HFFc6 (cell line): ENCODE results near the gene CACNA1C. TPM values are rescaled to one million over a fixed set of nuclear protein-coding genes. Genes with fewer than 3 reads are reported as not detected.

ENCODE experiments used
- DNase-seq: peaks from one replicate; pipeline ENCODE4 v3.0.0-alpha.2; 2018
- H3K27ac Mint-ChIP-seq: 2 replicates; pipeline ENCODE4 v1.8.0; 2020; ENCODE audit warnings: mild to moderate bottlenecking, mixed read lengths
- H3K27me3 Mint-ChIP-seq: 2 replicates; pipeline ENCODE4 v1.8.0; 2021; ENCODE audit warnings: mild to moderate bottlenecking, moderate library complexity, mixed read lengths; ENCODE audit not compliant: insufficient read depth
- H3K36me3 Mint-ChIP-seq: 2 replicates; pipeline ENCODE4 v1.8.0; 2021; ENCODE audit warnings: low read depth, mixed read lengths
- H3K4me1 Mint-ChIP-seq: 2 replicates; pipeline ENCODE4 v1.8.0; 2020; ENCODE audit warnings: low read depth, mixed read lengths
- H3K4me3 Mint-ChIP-seq: 2 replicates; pipeline ENCODE4 v1.8.0; 2020; ENCODE audit warnings: mild to moderate bottlenecking, moderate library complexity, mixed read lengths
- H3K9me3 Mint-ChIP-seq: 2 replicates; pipeline ENCODE4 v1.8.0; 2020; ENCODE audit warnings: mild to moderate bottlenecking, mixed read lengths
- total RNA-seq, 6 experiments: library from RNA; stranded (reverse); fragmentation: NEBNext Ultra II Directional; extraction: Animal tissue kit (Norgen Biotek cat#: 25700); gene quantifications; 2 replicates in 1 of 6; 3 replicates in 5 of 6; pipeline ENCODE4 v1.2.3, GENCODE V29; 2021
- TF ChIP-seq, protein P1 (sequence below): fragments of 200-600 bp; sonication (generic); IDR thresholded peaks from 2 replicates; pipeline ENCODE4 v1.5.0; 2021; ENCODE audit warnings: antibody characterized with exemption, mild to moderate bottlenecking

The CACNA1C gene
- total RNA-seq, 6 experiments from 2014 or later = 6.7 to 11.5 (median 10.6) TPM

DNA sequence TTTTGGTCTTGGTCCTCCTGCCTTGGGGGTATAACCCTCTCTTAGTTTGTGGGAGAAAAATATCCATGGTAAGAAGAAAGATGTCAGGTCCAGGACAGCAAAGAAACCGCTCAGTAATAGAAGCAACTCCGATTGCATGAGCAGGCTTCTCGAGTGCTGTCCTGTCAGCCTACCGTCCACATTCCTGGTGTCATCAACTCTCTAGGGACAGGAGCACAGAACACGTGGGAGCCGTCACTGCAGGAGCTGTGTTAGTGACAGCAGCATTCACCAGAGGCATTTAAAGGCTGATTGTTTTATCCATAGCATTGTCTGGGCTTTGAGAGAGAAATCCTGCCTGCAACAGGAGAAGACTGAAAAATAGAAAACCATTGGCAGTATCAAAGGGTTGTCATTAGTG is 244.2 kb downstream of the CACNA1C start:
- no peak overlapping the region for H3K27ac Mint-ChIP-seq
- TF ChIP-seq, protein P1, sequence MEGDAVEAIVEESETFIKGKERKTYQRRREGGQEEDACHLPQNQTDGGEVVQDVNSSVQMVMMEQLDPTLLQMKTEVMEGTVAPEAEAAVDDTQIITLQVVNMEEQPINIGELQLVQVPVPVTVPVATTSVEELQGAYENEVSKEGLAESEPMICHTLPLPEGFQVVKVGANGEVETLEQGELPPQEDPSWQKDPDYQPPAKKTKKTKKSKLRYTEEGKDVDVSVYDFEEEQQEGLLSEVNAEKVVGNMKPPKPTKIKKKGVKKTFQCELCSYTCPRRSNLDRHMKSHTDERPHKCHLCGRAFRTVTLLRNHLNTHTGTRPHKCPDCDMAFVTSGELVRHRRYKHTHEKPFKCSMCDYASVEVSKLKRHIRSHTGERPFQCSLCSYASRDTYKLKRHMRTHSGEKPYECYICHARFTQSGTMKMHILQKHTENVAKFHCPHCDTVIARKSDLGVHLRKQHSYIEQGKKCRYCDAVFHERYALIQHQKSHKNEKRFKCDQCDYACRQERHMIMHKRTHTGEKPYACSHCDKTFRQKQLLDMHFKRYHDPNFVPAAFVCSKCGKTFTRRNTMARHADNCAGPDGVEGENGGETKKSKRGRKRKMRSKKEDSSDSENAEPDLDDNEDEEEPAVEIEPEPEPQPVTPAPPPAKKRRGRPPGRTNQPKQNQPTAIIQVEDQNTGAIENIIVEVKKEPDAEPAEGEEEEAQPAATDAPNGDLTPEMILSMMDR = no peak
- no peaks in the 10 kb centered on the region for H3K9me3 Mint-ChIP-seq
- H3K4me3 Mint-ChIP-seq = no peak overlapping the region
- H3K36me3 Mint-ChIP-seq = 0 out of 2 replicates have a peak, but pooled peaks cover 4% of the 10 kb centered on the region
- H3K4me1 Mint-ChIP-seq = peaks cover 80% of the 10 kb centered on the region
- H3K27me3 Mint-ChIP-seq = peaks cover 5% of the 10 kb centered on the region; the same call in 1 of the 2 replicates
- no peak for DNase-seq

DNA sequence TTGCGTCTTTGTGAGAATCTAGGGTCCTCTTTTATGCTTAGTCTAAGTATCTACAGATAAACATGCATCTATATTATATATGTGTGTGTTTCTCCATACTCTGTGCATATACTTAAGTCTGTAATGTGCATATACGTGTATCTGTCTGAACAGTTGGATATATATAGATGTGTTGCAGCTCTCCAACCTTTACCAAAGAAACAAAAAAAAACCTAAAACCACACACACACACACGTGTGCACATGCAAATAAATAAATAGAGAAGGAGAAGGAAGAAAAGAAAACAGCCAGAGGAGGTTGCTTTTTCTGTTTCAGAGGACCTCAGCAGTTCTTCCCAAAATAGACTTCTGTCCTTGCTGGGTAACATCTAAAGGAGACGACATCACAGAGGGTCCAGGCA is 244.9 kb downstream of the CACNA1C start:
- Mint-ChIP-seq H3K4me1 (peaks cover 81% of the 10 kb centered on the region), H3K27ac (no peak overlapping the region), H3K4me3 (no peak overlapping the region), H3K9me3 (no peaks in the 10 kb centered on the region), H3K27me3 (peaks cover 5% of the 10 kb centered on the region; the same call in 1 of the 2 replicates), H3K36me3 (0 out of 2 replicates have a peak, but pooled peaks cover 4% of the 10 kb centered on the region)
- TF ChIP-seq, protein P1 = no peak
- no peak for DNase-seq

DNA sequence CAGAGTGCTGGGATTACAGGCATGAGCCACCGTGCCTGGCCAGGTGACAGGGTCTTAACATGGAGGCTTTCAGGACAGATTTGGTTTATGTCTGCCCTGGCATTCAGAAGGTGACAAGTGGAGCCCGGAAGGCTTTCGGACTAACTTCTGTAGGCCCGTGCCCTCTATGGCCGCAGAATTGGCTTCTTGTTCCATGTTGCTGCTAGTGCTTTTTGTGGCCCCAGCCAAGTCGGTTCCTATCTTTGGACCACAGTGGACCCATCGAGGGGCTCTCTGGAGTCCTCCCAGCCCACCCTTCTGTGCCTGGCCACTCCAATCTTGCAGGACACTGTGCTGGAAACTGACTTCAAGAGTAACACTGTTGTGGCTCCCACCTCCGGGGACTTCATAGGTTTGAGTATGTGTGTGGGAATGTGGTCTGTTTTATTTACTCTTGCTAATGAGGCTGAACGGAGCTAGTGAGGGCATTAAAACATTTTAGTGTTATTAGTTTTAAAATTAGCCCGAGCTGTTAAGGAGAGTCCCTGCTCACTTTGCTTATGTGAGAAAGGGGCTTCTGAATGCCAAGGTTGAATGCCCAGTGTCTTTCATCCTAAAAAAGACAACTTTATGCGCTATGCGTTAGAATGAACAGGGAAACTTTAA is 245.9 kb downstream of the CACNA1C start:
- Mint-ChIP-seq H3K27ac (no peak overlapping the region), H3K4me1 (peaks cover 80% of the 10 kb centered on the region), H3K9me3 (no peaks in the 10 kb centered on the region), H3K27me3 (peaks cover 5% of the 10 kb centered on the region; the same call in 1 of the 2 replicates), H3K4me3 (no peak overlapping the region), H3K36me3 (0 out of 2 replicates have a peak, but pooled peaks cover 4% of the 10 kb centered on the region)
- no peak for DNase-seq
- TF ChIP-seq, protein P1 = no peak

DNA sequence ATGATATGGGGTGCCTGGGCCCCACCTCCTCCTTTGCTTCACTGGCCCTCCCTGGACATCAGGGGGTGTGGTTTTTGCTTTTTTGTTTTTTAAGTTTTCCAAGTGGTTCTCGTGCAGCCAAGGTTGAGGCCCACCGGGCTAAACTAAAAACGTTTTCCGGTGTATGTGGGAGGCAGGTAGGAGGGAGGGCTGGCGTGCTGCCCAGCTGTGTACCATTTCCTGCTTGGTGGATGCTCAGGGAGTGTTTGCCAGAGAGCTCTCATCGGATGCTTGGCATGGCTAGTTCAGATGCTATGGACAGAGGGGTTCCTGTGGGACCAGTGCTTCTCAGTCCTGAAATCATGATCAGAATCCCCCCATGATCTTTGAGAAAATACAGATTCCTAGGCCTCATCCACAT is 246.4 kb downstream of the CACNA1C start:
- Mint-ChIP-seq H3K4me1 (peaks cover 75% of the 10 kb centered on the region), H3K27ac (no peak overlapping the region), H3K4me3 (no peak overlapping the region), H3K9me3 (no peaks in the 10 kb centered on the region), H3K36me3 (0 out of 2 replicates have a peak, but pooled peaks cover 4% of the 10 kb centered on the region), H3K27me3 (peaks cover 5% of the 10 kb centered on the region; the same call in 1 of the 2 replicates)
- no peak for DNase-seq
- TF ChIP-seq, protein P1 = no peak

DNA sequence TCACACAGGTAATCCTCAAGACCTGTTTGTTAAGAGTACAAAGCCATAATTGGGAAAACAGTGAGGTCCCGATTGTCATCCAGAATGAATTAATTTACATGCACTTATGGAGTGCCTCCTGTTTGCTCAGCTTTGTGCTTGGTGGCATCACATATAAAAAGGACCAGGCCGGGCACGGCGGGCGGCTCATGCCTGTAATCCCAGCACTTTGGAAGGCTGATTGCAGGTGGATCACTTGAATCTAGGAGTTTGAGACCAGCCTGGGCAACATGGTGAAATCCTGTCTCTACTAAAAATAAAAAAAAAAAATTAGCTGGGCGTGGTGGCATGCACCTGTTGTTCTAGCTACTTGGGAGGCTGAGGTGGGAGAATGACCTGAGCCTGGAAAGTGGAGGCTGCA is 247.4 kb downstream of the CACNA1C start:
- H3K4me1 Mint-ChIP-seq = peaks cover 67% of the 10 kb centered on the region
- 0 out of 2 replicates have a peak, but pooled peaks cover 4% of the 10 kb centered on the region for H3K36me3 Mint-ChIP-seq
- H3K27me3 Mint-ChIP-seq = peaks cover 4% of the 10 kb centered on the region; the same call in 1 of the 2 replicates
- H3K4me3 Mint-ChIP-seq = no peak overlapping the region
- H3K27ac Mint-ChIP-seq = no peak overlapping the region; the same call in 1 of the 2 replicates
- TF ChIP-seq, protein P1 = no peak
- DNase-seq = no peak
- no peaks in the 10 kb centered on the region for H3K9me3 Mint-ChIP-seq
